C4-2B (cell line): ENCODE results near the gene TMEM44.

Experiments
- H3K27ac ChIP-seq: fragments of 450-650 bp; 2 replicates; pipeline ENCODE4 v1.5.1; 2017
- ZFX ChIP-seq: fragments of 450-650 bp; IDR thresholded peaks from 2 replicates; pipeline ENCODE4 v1.6.1; 2017
- TF ChIP-seq, protein P1 (sequence below): fragments of 450-650 bp; conservative IDR thresholded peaks from 2 replicates; pipeline ENCODE4 v1.5.1; 2017; ENCODE audit warnings: mild to moderate bottlenecking

Gene TMEM44

DNA sequence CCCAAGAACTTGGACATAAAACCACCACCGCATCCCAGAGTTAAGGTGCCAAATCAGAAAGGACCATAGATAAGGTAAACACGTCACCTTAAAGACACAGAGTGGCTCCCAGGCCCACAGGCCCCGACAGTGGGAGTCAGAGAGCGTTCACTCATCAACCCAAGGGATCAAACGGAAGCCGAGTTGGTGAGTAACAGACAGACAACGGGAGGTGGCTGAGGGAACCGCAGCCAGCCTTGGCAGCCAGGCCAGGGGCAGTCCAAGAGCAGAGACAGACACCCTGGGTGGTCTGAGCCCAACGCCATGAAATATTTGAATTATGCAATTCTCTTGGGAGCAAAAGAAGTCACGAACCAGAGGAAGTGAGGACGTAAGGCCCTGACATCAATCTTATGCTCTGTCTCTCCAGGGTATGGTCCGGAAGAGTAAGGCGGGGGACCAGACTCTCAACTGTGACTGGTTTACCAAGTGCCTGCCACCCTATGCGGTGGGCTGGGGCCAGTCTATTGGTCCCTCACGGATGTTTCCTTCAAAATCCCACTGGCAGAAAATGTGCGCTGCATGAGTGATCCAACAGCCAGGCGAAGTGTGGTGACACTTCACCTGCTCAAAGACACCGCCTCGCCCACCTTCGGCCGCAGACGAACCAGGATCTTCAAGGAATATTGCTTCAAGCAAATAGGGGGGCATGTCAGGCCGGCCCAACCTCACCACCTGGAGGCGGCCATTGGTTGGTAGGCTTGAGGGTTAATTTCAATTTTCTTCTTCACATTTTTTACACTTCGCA is 34.3 kb downstream of the TMEM44 start:
- no peak for TF ChIP-seq ZFX
- TF ChIP-seq, protein P1, sequence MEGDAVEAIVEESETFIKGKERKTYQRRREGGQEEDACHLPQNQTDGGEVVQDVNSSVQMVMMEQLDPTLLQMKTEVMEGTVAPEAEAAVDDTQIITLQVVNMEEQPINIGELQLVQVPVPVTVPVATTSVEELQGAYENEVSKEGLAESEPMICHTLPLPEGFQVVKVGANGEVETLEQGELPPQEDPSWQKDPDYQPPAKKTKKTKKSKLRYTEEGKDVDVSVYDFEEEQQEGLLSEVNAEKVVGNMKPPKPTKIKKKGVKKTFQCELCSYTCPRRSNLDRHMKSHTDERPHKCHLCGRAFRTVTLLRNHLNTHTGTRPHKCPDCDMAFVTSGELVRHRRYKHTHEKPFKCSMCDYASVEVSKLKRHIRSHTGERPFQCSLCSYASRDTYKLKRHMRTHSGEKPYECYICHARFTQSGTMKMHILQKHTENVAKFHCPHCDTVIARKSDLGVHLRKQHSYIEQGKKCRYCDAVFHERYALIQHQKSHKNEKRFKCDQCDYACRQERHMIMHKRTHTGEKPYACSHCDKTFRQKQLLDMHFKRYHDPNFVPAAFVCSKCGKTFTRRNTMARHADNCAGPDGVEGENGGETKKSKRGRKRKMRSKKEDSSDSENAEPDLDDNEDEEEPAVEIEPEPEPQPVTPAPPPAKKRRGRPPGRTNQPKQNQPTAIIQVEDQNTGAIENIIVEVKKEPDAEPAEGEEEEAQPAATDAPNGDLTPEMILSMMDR, result no peak
- no peak overlapping the region for H3K27ac ChIP-seq

GRCh38 chr3:194596906-194597305 is 36.3 kb downstream of the TMEM44 start:
- no peak overlapping the region for H3K27ac ChIP-seq
- TF ChIP-seq, protein P1, result no peak

DNA sequence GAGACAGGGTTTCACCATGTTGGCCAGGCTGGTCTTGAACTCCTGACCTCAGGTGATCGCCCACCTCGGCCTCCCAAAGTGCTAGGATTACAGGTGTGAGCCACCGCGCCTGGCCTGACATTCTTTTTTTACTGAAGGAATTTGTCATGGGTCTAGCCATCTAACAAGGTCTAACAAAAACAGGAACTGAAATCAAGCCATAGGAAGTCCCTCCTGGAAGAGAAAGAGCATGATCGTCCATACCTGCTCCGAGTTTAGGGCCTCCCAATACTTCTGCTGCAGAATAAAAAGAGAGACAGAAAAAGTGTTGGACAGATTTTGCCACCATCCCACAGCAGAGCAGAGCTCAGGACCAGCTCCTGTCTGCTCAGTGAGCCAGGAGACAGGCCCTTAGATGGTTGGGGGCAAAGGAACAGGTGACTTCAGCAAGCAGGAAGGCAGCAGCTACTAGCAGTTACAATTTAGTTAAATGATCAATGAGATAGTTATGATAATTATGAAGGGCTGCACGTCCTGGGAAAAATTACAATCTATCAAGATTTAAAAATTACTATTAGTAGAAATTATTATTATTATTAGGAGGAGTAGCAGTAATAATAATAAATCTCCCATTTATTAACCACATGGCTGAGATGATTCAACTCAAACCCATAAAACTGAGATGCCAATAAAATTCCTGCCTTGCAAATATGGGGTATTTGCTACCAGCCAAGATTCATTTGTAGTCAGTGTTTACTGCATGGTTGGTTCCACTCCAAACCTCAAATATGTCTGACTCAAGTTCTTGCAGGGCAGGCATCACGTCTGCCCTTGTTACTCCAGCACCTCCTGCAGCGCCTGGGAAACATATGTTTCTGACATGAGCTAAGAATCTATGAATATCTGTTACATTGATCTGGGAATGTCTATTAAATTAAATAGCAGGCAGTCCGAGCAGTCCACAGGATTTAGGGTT is 40.1 kb downstream of the TMEM44 start:
- no peak for TF ChIP-seq ZFX
- TF ChIP-seq, protein P1, result no peak
- H3K27ac ChIP-seq, result no peak overlapping the region; the same call in 1 of the 2 replicates

GRCh38 chr3:194588741-194589140 is 44.5 kb downstream of the TMEM44 start:
- TF ChIP-seq, protein P1, result no peak
- no peak for TF ChIP-seq ZFX
- no peak overlapping the region for H3K27ac ChIP-seq

- H3K27ac ChIP-seq, result no peak overlapping the region
- TF ChIP-seq, protein P1, result no peak
- no peak for TF ChIP-seq ZFX
Measured at GRCh38 chr3:194588236-194588635, 45.0 kb downstream of the TMEM44 start.

- H3K27ac ChIP-seq, result no peak overlapping the region
- no peak for TF ChIP-seq ZFX
Measured at GRCh38 chr3:194587438-194587931, 45.7 kb downstream of the TMEM44 start.

GRCh38 chr3:194586836-194587235 is 46.4 kb downstream of the TMEM44 start:
- H3K27ac ChIP-seq, result no peak overlapping the region
- no peak for TF ChIP-seq ZFX
- TF ChIP-seq, protein P1, result no peak
